WTC11 (cell line): Measurements from ENCODE around the gene VAMP7. TPM values are rescaled to one million over a fixed set of nuclear protein-coding genes. Genes with fewer than 3 reads are reported as not detected.

Experiments
- ATAC-seq: fragments of 200-7000 bp; cut with Tn5 transposase; 2 replicates; pipeline ENCODE4 v1.10.0; 2021; ENCODE audit warnings: mild to moderate bottlenecking, moderate library complexity
- CTCF ChIA-PET: fragments of 300-600 bp; sonication (Branson Sonifier 250); formaldehyde crosslinking; loops from one replicate; lab custom pipeline; 2021; ENCODE audit warnings: antibody characterized with exemption; lab: Charles Lee
- POLR2A ChIA-PET: fragments of 350-600 bp; sonication (Branson Sonifier 250); formaldehyde crosslinking; loops from one replicate; lab custom pipeline; 2021; ENCODE audit warnings: antibody characterized with exemption; lab: Charles Lee
- DNase-seq: peaks from one replicate; pipeline ENCODE4 v3.0.0; 2021; ENCODE audit warnings: low spot score
- H3K27ac Mint-ChIP-seq: 2 replicates; pipeline ENCODE4 v1.8.0; 2021; ENCODE audit warnings: mixed read lengths
- H3K27me3 Mint-ChIP-seq: 2 replicates; pipeline ENCODE4 v1.8.0; 2021; ENCODE audit warnings: low read depth, mild to moderate bottlenecking, moderate library complexity, mixed read lengths
- H3K36me3 Mint-ChIP-seq: 2 replicates; pipeline ENCODE4 v1.8.0; 2021; ENCODE audit warnings: mixed read lengths
- H3K4me1 Mint-ChIP-seq: 2 replicates; pipeline ENCODE4 v1.8.0; 2022; ENCODE audit warnings: mixed read lengths
- H3K4me3 Mint-ChIP-seq: 2 replicates; pipeline ENCODE4 v1.8.0; 2021; ENCODE audit warnings: mild to moderate bottlenecking, moderate library complexity, mixed read lengths
- H3K9me3 Mint-ChIP-seq: 2 replicates; pipeline ENCODE4 v1.8.0; 2021; ENCODE audit warnings: mixed read lengths
- ESRRA ChIP-seq: sonication (generic); formaldehyde crosslinking; IDR thresholded peaks from 2 replicates; pipeline ENCODE4 v1.8.1; 2022; ENCODE audit warnings: mild to moderate bottlenecking, missing genetic modification reagents, borderline replicate concordance
- ETV6 ChIP-seq: sonication (generic); formaldehyde crosslinking; IDR thresholded peaks from 2 replicates; pipeline ENCODE4 v1.8.1; 2022; ENCODE audit warnings: mild to moderate bottlenecking, missing genetic modification reagents
- JUN ChIP-seq: sonication (generic); formaldehyde crosslinking; IDR thresholded peaks from 2 replicates; pipeline ENCODE4 v1.8.0; 2023; ENCODE audit warnings: mild to moderate bottlenecking, missing genetic modification reagents
- NFE2L1 ChIP-seq: sonication (generic); formaldehyde crosslinking; IDR thresholded peaks from 2 replicates; pipeline ENCODE4 v1.8.1; 2023; ENCODE audit warnings: missing genetic modification reagents
- NR1H2 ChIP-seq: sonication (generic); formaldehyde crosslinking; IDR thresholded peaks from 2 replicates; pipeline ENCODE4 v1.9.0; 2021; ENCODE audit warnings: mild to moderate bottlenecking, moderate library complexity, missing genetic modification reagents
- TCF7 ChIP-seq: sonication (generic); formaldehyde crosslinking; IDR thresholded peaks from 2 replicates; pipeline ENCODE4 v1.8.0; 2022; ENCODE audit warnings: mild to moderate bottlenecking, low read depth, missing genetic modification reagents, moderate library complexity
- TEAD4 ChIP-seq: sonication (generic); formaldehyde crosslinking; IDR thresholded peaks from 2 replicates; pipeline ENCODE4 v1.8.0; 2022; ENCODE audit warnings: mild to moderate bottlenecking, missing genetic modification reagents
- ZNF232 ChIP-seq: sonication (generic); formaldehyde crosslinking; IDR thresholded peaks from 2 replicates; pipeline ENCODE4 v1.8.0; 2022; ENCODE audit warnings: mild to moderate bottlenecking, missing genetic modification reagents
- ZNF416 ChIP-seq: fragments of 250-450 bp; sonication (Bioruptor Pico); IDR thresholded peaks from 2 replicates; pipeline ENCODE4 v1.9.0; 2021; ENCODE audit warnings: mild to moderate bottlenecking, inconsistent platforms
- ZNF423 ChIP-seq: fragments of 250-450 bp; sonication (Bioruptor Pico); IDR thresholded peaks from 2 replicates; pipeline ENCODE4 v2.1.2; 2022; ENCODE audit warnings: mild to moderate bottlenecking, moderate library complexity
- ZNF671 ChIP-seq: fragments of 250-450 bp; sonication (Bioruptor Pico); IDR thresholded peaks from 2 replicates; pipeline ENCODE4 v1.8.0; 2021; ENCODE audit warnings: mild to moderate bottlenecking
- total RNA-seq: library from RNA; stranded (reverse); gene quantifications from 3 replicates; pipeline ENCODE4 v1.2.3, GENCODE V29; 2021
- TF ChIP-seq, protein P1 (sequence below): sonication (generic); formaldehyde crosslinking; conservative IDR thresholded peaks from 2 replicates; pipeline ENCODE4 v1.8.1; 2022; ENCODE audit warnings: mild to moderate bottlenecking, missing genetic modification reagents
- TF ChIP-seq, protein P2 (sequence below): fragments of 250-450 bp; sonication (Bioruptor Pico); conservative IDR thresholded peaks from 2 replicates; pipeline ENCODE4 v1.9.0; 2021; ENCODE audit warnings: mild to moderate bottlenecking
- TF ChIP-seq, protein P3 (sequence below): sonication (generic); formaldehyde crosslinking; IDR thresholded peaks from 2 replicates; pipeline ENCODE4 v1.8.1; 2022; ENCODE audit warnings: mild to moderate bottlenecking, moderate library complexity, missing genetic modification reagents
- TF ChIP-seq, protein P4 (sequence below): sonication (generic); formaldehyde crosslinking; IDR thresholded peaks from 2 replicates; pipeline ENCODE4 v1.8.1; 2023; ENCODE audit warnings: mild to moderate bottlenecking, missing genetic modification reagents, moderate library complexity

VAMP7 gene
- total RNA-seq, 1 experiment from 2014 or later: 22.1 TPM

DNA sequence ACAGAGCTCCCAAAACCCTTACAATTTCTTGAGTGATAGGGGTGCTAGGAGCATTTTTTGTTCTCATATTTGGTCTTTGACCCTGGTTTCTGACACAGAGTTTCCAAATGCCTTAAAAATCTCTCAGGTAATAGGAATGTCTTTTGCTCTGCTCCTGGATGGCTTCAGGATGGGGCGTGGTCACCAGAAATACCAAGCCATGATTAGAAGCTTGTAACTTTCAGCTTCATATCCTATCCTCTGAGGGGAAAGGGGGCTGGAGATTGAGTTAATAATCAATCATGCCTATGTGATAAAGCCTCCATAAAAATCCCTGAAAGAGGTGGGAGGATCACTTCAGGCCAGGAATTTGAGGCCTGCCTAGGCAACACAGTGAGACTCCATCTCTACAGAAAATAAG, 81.8 kb downstream of the VAMP7 start (continued):
- TF ChIP-seq, protein P1, sequence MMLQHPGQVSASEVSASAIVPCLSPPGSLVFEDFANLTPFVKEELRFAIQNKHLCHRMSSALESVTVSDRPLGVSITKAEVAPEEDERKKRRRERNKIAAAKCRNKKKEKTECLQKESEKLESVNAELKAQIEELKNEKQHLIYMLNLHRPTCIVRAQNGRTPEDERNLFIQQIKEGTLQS: no peak
- TF ChIP-seq NFE2L1 (CRISPR knock-in tag): no peak
- TF ChIP-seq, all 79 proteins: peak for 0

DNA sequence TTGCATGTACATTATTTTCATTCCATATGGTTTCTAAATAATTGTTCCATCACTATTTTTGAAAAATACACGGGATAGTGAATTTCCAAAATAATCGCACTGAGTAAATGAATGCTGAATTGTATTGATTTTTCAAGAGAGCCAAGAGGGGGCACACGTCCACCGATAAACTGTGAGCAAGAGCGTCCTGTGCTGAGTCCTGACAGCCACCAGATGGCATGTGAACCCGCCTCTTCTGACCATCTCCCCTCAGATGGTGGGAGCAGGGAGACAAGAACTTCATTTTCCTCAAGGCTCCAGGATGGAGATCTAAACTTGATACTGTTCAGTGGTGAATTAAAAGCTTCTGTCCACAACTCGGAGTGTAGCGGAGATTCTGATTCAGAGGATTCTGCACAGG, 85.7 kb downstream of the VAMP7 start:
- Mint-ChIP-seq H3K4me1 (no peaks in the 10 kb centered on the region), H3K9me3 (peaks cover 77% of the 10 kb centered on the region), H3K27me3 (peaks cover 7% of the 10 kb centered on the region; the same call in 1 of the 2 replicates), H3K4me3 (no peak overlapping the region), H3K27ac (no peak overlapping the region), H3K36me3 (peaks cover 62% of the 10 kb centered on the region)
- no peak for TF ChIP-seq ZNF416 (CRISPR knock-in tag)
- TF ChIP-seq TCF7 (CRISPR knock-in tag): no peak
- peak; percentile 39 for DNase-seq
- POLR2A ChIA-PET: no interaction called here
- CTCF ChIA-PET: no interaction called here
- peak; percentile 88 for ATAC-seq

DNA sequence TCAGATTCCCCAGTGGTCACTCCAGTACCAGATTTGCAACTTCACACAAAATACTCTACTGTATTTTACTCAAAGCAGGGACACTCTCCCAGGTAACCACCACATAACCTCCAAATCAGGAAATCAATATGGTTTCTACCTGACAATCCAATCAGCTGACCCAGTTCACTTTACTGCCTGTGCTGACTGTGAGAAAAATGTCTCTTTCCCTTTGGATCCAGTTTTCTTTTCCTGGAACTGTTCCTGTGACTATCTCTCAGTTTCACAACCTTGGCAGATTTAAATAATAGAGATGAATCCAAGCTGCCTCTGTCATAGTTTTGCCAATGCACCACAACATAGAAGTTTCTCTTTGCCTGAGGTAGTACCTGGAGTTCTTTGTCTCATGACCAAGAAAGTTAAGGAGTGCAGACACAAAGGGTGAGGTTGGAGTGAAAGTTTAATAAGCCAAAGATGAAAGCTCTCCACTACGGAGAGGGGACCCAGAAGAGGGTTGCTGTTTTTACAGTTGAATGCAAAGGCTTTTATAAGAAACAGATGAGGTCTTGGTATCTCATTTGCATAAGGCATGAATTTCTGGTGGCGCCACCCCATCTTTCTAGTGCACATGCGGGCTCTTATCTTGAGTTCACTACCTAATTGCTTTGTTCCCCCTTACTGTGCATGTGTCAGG, 86.6 kb downstream of the VAMP7 start:
- ChIA-PET POLR2A (no interaction called here), CTCF (no interaction called here)
- no peak overlapping the region for H3K27ac Mint-ChIP-seq
- peaks cover 73% of the 10 kb centered on the region for H3K9me3 Mint-ChIP-seq
- TF ChIP-seq JUN (CRISPR knock-in tag) (no peak), ESRRA (CRISPR knock-in tag) (no peak), ZNF423 (CRISPR knock-in tag) (no peak)
- no peaks in the 10 kb centered on the region for H3K4me1 Mint-ChIP-seq
- DNase-seq: no peak
- H3K27me3 Mint-ChIP-seq: peaks cover 7% of the 10 kb centered on the region; the same call in 1 of the 2 replicates
- ATAC-seq: no peak
- peaks cover 57% of the 10 kb centered on the region for H3K36me3 Mint-ChIP-seq
- H3K4me3 Mint-ChIP-seq: no peak overlapping the region

DNA sequence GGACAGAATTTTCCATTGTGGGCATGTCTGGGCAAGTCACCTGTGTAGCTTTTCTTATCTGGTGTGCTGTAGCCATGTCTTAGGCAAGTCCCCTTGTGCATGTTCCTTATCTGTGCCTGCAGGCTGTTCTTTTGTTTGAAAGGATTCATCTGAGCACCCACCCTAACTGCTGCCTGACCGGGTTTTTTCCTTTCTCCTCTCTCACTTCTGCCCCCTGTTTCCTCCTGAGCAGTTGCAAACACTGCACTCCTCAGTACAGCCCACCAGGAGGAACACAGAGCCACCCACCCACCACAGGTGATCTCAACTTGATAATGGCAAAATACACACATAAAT, 87.1 kb downstream of the VAMP7 start:
- Mint-ChIP-seq H3K27me3 (peaks cover 7% of the 10 kb centered on the region; the same call in 1 of the 2 replicates), H3K36me3 (peaks cover 53% of the 10 kb centered on the region), H3K9me3 (peaks cover 69% of the 10 kb centered on the region), H3K4me1 (no peaks in the 10 kb centered on the region), H3K27ac (no peak overlapping the region), H3K4me3 (no peak overlapping the region)
- no peak for DNase-seq
- ChIA-PET POLR2A (no interaction called here), CTCF (no interaction called here)
- no peak for ATAC-seq
- TF ChIP-seq, protein P2, sequence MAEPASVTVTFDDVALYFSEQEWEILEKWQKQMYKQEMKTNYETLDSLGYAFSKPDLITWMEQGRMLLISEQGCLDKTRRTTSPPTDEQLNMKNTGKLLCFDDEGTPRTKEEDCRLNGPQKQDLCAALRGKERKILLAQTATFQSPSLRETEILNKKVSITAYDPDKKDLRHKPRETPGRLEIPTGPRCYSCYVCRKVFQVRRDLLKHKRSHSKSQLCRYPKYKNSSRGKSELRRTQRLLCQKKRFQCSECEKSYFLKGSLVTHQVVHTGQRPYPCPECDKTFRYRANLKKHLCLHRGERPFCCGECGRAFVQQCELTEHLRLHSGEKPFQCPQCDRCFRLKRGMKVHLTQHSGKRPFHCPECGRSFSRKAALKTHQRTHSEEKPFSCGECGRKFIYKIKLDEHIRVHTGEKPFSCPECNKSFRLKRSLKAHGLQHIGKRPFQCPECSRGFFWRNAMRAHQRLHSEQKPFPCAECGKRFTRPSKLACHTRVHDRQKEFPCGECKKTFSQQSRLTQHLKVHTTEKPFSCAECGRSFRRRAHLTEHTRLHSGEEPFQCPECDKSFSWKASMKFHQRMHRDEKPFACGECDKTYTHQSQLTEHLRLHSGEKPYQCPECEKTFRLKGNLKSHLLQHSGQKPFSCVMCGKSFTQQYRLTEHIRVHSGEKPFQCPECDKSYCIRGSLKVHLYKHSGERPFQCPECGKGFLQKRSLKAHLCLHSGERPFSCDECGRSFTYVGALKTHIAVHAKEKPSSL (CRISPR knock-in tag): no peak
- TF ChIP-seq ETV6 (CRISPR knock-in tag) (no peak), NR1H2 (CRISPR knock-in tag) (no peak), ZNF671 (CRISPR knock-in tag) (no peak), TEAD4 (CRISPR knock-in tag) (no peak), ZNF232 (CRISPR knock-in tag) (no peak), JUN (CRISPR knock-in tag) (no peak)
- TF ChIP-seq, protein P3, sequence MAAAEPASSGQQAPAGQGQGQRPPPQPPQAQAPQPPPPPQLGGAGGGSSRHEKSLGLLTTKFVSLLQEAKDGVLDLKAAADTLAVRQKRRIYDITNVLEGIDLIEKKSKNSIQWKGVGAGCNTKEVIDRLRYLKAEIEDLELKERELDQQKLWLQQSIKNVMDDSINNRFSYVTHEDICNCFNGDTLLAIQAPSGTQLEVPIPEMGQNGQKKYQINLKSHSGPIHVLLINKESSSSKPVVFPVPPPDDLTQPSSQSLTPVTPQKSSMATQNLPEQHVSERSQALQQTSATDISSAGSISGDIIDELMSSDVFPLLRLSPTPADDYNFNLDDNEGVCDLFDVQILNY (CRISPR knock-in tag): no peak
- TF ChIP-seq, protein P4, sequence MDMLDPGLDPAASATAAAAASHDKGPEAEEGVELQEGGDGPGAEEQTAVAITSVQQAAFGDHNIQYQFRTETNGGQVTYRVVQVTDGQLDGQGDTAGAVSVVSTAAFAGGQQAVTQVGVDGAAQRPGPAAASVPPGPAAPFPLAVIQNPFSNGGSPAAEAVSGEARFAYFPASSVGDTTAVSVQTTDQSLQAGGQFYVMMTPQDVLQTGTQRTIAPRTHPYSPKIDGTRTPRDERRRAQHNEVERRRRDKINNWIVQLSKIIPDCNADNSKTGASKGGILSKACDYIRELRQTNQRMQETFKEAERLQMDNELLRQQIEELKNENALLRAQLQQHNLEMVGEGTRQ (CRISPR knock-in tag): no peak
